K562 (cell line): ENCODE results near the gene ABCC10. TPM values are rescaled to one million over a fixed set of nuclear protein-coding genes. Genes with fewer than 3 reads are reported as not detected.

Experiments
- CC2D1A ChIP-seq: fragments of 450-650 bp; IDR thresholded peaks from 2 replicates; pipeline ENCODE4 v1.6.1; 2017; ENCODE audit warnings: mild to moderate bottlenecking
- ELF1 ChIP-seq: fragments of 200-800 bp; sonication (Bioruptor generic); IDR thresholded peaks from 2 replicates; pipeline ENCODE4 v1.6.1; 2016; ENCODE audit warnings: missing genetic modification characterization, missing compliant biosample characterization
- HMGN3 ChIP-seq: IDR thresholded peaks from 2 replicates; pipeline ENCODE4 v1.6.1; 2011; ENCODE audit warnings: borderline replicate concordance, low read depth, mild to moderate bottlenecking, mixed read lengths, low read length; ENCODE audit not compliant: insufficient read length; ENCODE audit errors: extremely low read depth
- PML ChIP-seq: IDR thresholded peaks from 2 replicates; pipeline ENCODE4 v1.6.1; 2012; ENCODE audit warnings: low read length, inconsistent platforms
- POLR2A ChIP-seq: fragments of 450-650 bp; conservative IDR thresholded peaks from 2 replicates; pipeline ENCODE4 v1.6.1; 2016
- POLR2B ChIP-seq: fragments of 450-650 bp; IDR thresholded peaks from 2 replicates; pipeline ENCODE4 v1.6.1; 2018; ENCODE audit warnings: low read depth; ENCODE audit not compliant: partially characterized antibody
- SETDB1 ChIP-seq: IDR thresholded peaks from one replicate; pipeline ENCODE4 v1.6.1; 2012; ENCODE audit warnings: low read length, control low read depth, inconsistent platforms
- SPI1 ChIP-seq: IDR thresholded peaks from 2 replicates; pipeline ENCODE4 v1.6.1; 2011; ENCODE audit warnings: low read depth, low read length, control low read depth, borderline replicate concordance
- TEAD4 ChIP-seq, 2 experiments: sonication (generic) in 1 of 2; formaldehyde crosslinking in 1 of 2; IDR thresholded peaks; 2 replicates each; pipeline versions ENCODE4 v1.6.1 to v1.8.0; 2012 to 2022; ENCODE audit warnings: borderline replicate concordance in 1 of 2, inconsistent platforms in 1 of 2, low read length in 1 of 2, mild to moderate bottlenecking in 1 of 2, missing genetic modification reagents in 1 of 2
- ZNF277 ChIP-seq: fragments of 250-450 bp; sonication (Bioruptor Pico); IDR thresholded peaks from 2 replicates; pipeline ENCODE4 v1.8.0; 2022; ENCODE audit warnings: inconsistent platforms, mild to moderate bottlenecking, moderate library complexity, borderline replicate concordance
- ZNF507 ChIP-seq: conservative IDR thresholded peaks from 2 replicates; pipeline ENCODE4 v1.6.1; 2017; ENCODE audit warnings: missing genetic modification characterization, missing compliant biosample characterization
- ZNF589 ChIP-seq: fragments of 200-800 bp; sonication (Bioruptor generic); IDR thresholded peaks from 2 replicates; pipeline ENCODE4 v1.6.1; 2016; ENCODE audit warnings: low read depth, missing genetic modification characterization, missing compliant biosample characterization
- ZNF707 ChIP-seq: fragments of 250-450 bp; sonication (Bioruptor Pico); conservative IDR thresholded peaks from 2 replicates; pipeline ENCODE4 v1.8.0; 2022; ENCODE audit warnings: inconsistent platforms, mild to moderate bottlenecking, moderate library complexity
- polyA plus RNA-seq, 8 experiments: library from polyadenylated mRNA; depleted of rRNA in 4 of 8; stranded (reverse) in 5 of 8; unstranded in 3 of 8; fragments of >200 nt; fragmentation: Nextera tagmentation in 2 of 8; fragmentation: Illumina TruSeq in 1 of 8; extraction: Ambion mirVana in 2 of 8; extraction: Trizol in 1 of 8; gene quantifications; 2 replicates each; pipeline versions ENCODE4 v1.2.1 to v1.2.3, GENCODE V29; 2011 to 2014; ENCODE audit warnings: inconsistent platforms in 1 of 8, missing spikeins in 1 of 8
- total RNA-seq, 7 experiments: library from RNA; depleted of rRNA in 6 of 7; stranded (reverse); fragments of >200 nt in 6 of 7; fragmentation: Illumina TruSeq in 2 of 7; extraction: Trizol in 2 of 7; gene quantifications; 2 replicates each; pipeline versions ENCODE4 v1.2.1 to v1.2.3, GENCODE V29; 2011 to 2021; ENCODE audit warnings: low replicate concordance in 1 of 7
- TF ChIP-seq, protein P1 (sequence below): fragments of 450-650 bp; IDR thresholded peaks from 2 replicates; pipeline ENCODE4 v1.6.1; 2016; ENCODE audit warnings: borderline replicate concordance
- TF ChIP-seq, protein P2 (sequence below), 2 experiments: fragments of 450-650 bp; formaldehyde crosslinking in 1 of 2; IDR thresholded peaks; 2 replicates each; pipeline versions ENCODE4 v1.4.0 to v1.6.1; 2014 to 2020; ENCODE audit warnings: mild to moderate bottlenecking in 2 of 2, borderline replicate concordance in 1 of 2, low read depth in 1 of 2

Gene ABCC10
- total and polyA plus RNA-seq, 9 of the 15 experiments (the other 6 are each of a cell fraction or from before 2014, with no cell fraction given), result 2.4 to 29.1 (median 13.7) TPM

GRCh38 chr6:43427406-43428111 lies at the start of gene ABCC10 (continued):
- peak; percentile 61; the same call in 1 of the 2 replicates for TF ChIP-seq SPI1
- TF ChIP-seq CC2D1A, result peak; percentile 78
- peak; percentile 75 for TF ChIP-seq HMGN3
- no peak for TF ChIP-seq ZNF507 (tag)
- 0 out of 2 replicates have a peak, but pooled peaks have one; percentile 13 for TF ChIP-seq TEAD4 (IDR thresholded peaks at IDR 0.05; ENCODE audit: low read length)
- TF ChIP-seq TEAD4 (CRISPR knock-in tag; IDR thresholded peaks at IDR 0.05; ENCODE audit: borderline replicate concordance), result no peak
- no peak for TF ChIP-seq ZNF277 (CRISPR knock-in tag)
- TF ChIP-seq SETDB1, result no peak
- TF ChIP-seq POLR2B, result peak; percentile 61
- peak; percentile 91 for TF ChIP-seq POLR2A
- TF ChIP-seq, protein P1, sequence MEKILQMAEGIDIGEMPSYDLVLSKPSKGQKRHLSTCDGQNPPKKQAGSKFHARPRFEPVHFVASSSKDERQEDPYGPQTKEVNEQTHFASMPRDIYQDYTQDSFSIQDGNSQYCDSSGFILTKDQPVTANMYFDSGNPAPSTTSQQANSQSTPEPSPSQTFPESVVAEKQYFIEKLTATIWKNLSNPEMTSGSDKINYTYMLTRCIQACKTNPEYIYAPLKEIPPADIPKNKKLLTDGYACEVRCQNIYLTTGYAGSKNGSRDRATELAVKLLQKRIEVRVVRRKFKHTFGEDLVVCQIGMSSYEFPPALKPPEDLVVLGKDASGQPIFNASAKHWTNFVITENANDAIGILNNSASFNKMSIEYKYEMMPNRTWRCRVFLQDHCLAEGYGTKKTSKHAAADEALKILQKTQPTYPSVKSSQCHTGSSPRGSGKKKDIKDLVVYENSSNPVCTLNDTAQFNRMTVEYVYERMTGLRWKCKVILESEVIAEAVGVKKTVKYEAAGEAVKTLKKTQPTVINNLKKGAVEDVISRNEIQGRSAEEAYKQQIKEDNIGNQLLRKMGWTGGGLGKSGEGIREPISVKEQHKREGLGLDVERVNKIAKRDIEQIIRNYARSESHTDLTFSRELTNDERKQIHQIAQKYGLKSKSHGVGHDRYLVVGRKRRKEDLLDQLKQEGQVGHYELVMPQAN, result peak; percentile 84; the same call in 1 of the 2 replicates
- TF ChIP-seq ZNF707 (CRISPR knock-in tag), result no peak
- TF ChIP-seq, protein P2, sequence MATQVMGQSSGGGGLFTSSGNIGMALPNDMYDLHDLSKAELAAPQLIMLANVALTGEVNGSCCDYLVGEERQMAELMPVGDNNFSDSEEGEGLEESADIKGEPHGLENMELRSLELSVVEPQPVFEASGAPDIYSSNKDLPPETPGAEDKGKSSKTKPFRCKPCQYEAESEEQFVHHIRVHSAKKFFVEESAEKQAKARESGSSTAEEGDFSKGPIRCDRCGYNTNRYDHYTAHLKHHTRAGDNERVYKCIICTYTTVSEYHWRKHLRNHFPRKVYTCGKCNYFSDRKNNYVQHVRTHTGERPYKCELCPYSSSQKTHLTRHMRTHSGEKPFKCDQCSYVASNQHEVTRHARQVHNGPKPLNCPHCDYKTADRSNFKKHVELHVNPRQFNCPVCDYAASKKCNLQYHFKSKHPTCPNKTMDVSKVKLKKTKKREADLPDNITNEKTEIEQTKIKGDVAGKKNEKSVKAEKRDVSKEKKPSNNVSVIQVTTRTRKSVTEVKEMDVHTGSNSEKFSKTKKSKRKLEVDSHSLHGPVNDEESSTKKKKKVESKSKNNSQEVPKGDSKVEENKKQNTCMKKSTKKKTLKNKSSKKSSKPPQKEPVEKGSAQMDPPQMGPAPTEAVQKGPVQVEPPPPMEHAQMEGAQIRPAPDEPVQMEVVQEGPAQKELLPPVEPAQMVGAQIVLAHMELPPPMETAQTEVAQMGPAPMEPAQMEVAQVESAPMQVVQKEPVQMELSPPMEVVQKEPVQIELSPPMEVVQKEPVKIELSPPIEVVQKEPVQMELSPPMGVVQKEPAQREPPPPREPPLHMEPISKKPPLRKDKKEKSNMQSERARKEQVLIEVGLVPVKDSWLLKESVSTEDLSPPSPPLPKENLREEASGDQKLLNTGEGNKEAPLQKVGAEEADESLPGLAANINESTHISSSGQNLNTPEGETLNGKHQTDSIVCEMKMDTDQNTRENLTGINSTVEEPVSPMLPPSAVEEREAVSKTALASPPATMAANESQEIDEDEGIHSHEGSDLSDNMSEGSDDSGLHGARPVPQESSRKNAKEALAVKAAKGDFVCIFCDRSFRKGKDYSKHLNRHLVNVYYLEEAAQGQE (IDR thresholded peaks at IDR 0.05; ENCODE audit: borderline replicate concordance), result peak; percentile 50
- TF ChIP-seq, protein P2 (CRISPR knock-in tag; IDR thresholded peaks at IDR 0.05; ENCODE audit: low read depth), result 0 out of 2 replicates have a peak, but pooled peaks have one; percentile 53
- TF ChIP-seq PML, result 0 out of 2 replicates have a peak, but pooled peaks have one; percentile 57
- TF ChIP-seq ZNF589 (CRISPR knock-in tag), result no peak
- peak; percentile 94 for TF ChIP-seq ELF1 (tag)
